Neutrophil (primary cell): ENCODE measurements around the gene PTBP1.
"Not testable (repeated sequence)": the region's sequence is repeated elsewhere in the genome, so short reads cannot be mapped to it uniquely, and the experiment has no call there.

Experiments
- H3K27ac ChIP-seq: fragments of 200-600 bp; sonication (generic); 2 replicates; pipeline ENCODE4 v1.5.1; 2016; ENCODE audit warnings: mild to moderate bottlenecking, moderate library complexity
- H3K27me3 ChIP-seq: fragments of 200-600 bp; sonication (generic); 2 replicates; pipeline ENCODE4 v1.6.0; 2016; ENCODE audit warnings: mild to moderate bottlenecking
- H3K36me3 ChIP-seq: fragments of 200-600 bp; sonication (generic); 2 replicates; pipeline ENCODE4 v1.5.1; 2017
- H3K4me1 ChIP-seq, 2 experiments: fragments of 200-600 bp in 1 of 2; sonication (generic) in 1 of 2; 1 replicate in 1 of 2; 2 replicates in 1 of 2; pipeline versions ENCODE4 v1.5.1 to v1.6.1; 2013 to 2016; ENCODE audit warnings: low read depth in 1 of 2, low read length in 1 of 2, mild to moderate bottlenecking in 1 of 2, moderate library complexity in 1 of 2; ENCODE audit not compliant: control insufficient read depth in 1 of 2, insufficient read depth in 1 of 2
- H3K4me3 ChIP-seq, 2 experiments: fragments of 200-600 bp in 1 of 2; sonication (generic) in 1 of 2; 1 replicate in 1 of 2; 2 replicates in 1 of 2; pipeline ENCODE4 v1.5.1; 2013 to 2016; ENCODE audit warnings: low read depth in 1 of 2, low read length in 1 of 2, mild to moderate bottlenecking in 1 of 2, moderate library complexity in 1 of 2
- H3K9me3 ChIP-seq: fragments of 200-600 bp; sonication (generic); 2 replicates; pipeline ENCODE4 v1.5.1; 2016
- TF ChIP-seq, protein P1 (sequence below): fragments of 200-600 bp; sonication (generic); IDR thresholded peaks from 2 replicates; pipeline ENCODE4 v1.5.1; 2016; ENCODE audit warnings: antibody characterized with exemption

PTBP1 gene

DNA sequence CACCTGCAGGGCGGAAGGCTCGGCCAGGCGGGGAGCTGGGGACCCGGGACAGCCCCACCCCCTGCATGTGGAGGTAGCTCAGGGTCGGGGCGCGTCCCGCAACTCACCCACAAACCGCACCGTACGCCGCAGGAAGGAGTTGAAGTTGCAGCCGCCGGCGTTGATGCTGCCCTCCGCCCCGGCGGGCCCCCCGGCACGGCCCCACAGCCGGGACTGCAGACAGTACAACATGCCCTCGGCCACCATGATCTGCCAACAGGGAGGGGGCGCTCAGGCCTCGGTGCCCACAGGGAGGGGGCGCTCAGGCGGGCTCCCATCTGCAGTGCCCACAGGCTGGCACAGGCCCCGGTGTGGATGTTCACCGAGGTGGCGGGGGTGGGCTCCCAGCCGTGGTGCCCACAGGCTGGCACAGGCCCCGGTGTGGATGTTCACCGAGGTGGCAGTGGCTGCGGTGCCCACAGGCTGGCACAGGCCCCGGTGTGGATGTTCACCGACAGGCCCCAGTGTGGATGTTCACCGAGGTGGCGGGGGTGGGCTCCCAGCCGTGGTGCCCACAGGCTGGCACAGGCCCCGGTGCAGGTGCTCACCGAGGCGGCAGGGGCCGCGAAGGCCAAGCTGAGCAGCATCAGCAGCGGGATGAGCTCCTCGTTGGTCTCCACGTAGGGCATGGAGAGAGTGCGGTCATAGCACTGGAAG lies 18.0 kb downstream of the PTBP1 start:
- Histone ChIP-seq H3K27me3 (no peaks in the 10 kb centered on the region), H3K9me3 (no peaks in the 10 kb centered on the region), H3K27ac (no peak overlapping the region), H3K4me3 (no peak overlapping the region), H3K4me1 (no peaks in the 10 kb centered on the region), H3K36me3 (peaks cover 30% of the 10 kb centered on the region)
- TF ChIP-seq, protein P1, sequence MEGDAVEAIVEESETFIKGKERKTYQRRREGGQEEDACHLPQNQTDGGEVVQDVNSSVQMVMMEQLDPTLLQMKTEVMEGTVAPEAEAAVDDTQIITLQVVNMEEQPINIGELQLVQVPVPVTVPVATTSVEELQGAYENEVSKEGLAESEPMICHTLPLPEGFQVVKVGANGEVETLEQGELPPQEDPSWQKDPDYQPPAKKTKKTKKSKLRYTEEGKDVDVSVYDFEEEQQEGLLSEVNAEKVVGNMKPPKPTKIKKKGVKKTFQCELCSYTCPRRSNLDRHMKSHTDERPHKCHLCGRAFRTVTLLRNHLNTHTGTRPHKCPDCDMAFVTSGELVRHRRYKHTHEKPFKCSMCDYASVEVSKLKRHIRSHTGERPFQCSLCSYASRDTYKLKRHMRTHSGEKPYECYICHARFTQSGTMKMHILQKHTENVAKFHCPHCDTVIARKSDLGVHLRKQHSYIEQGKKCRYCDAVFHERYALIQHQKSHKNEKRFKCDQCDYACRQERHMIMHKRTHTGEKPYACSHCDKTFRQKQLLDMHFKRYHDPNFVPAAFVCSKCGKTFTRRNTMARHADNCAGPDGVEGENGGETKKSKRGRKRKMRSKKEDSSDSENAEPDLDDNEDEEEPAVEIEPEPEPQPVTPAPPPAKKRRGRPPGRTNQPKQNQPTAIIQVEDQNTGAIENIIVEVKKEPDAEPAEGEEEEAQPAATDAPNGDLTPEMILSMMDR: no peak

DNA sequence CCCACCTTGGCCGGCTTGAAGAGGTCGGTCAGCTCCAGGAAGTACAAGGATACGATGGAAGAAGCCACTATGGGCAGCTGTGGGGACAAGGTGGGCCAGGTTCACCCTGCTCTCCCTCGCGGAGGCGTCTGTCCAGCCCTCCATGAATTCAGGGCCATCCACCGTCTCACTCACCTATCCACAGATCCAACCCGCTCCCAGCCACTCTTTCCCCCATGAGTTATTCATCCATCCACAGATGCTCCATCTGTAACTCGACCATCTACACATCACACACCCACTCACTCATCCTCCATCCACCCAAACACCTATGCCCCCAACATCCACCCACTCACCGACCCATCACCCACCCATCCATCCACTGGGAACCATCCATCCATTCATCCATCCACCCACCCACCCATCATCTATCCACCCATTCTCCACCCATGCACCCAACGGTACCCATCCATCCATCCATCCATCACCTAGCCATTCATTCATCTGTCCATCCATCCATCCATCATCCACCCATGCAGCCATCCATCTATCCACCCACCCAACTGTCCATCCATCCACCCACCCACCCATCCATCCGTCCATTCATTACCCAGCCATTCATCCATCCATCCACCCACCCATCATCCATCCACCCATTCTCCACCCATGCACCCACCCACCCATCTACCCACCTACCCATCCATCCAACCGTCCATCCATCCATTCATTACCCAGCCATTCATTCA lies 18.7 kb downstream of the PTBP1 start:
- TF ChIP-seq, protein P1: no peak
- peaks cover 1% of the 10 kb centered on the region for H3K27me3 ChIP-seq
- H3K4me1 ChIP-seq: no peaks in the 10 kb centered on the region
- H3K27ac ChIP-seq: no peak overlapping the region
- H3K4me3 ChIP-seq: no peak overlapping the region
- peaks cover 23% of the 10 kb centered on the region for H3K36me3 ChIP-seq
- no peaks in the 10 kb centered on the region for H3K9me3 ChIP-seq

DNA sequence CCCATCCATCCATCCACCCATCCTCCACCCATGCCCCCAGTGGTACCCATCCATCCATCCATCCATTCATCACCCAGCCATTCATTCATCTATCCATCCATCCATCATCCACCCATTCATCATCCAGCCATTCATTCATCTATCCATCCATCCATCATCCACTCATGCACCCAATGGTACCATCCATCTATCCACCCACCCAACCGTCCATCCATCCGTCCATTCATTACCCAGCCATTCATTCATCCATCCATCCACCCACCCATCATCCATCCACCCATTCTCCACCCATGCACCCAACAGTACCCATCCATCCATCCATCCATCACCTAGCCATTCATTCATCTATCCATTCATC lies 19.2 kb downstream of the PTBP1 start:
- H3K4me3 ChIP-seq: no peak overlapping the region
- H3K36me3 ChIP-seq: peaks cover 18% of the 10 kb centered on the region
- peaks cover 0 to 4% of the 10 kb centered on the region in 2 experiments for H3K4me1 ChIP-seq
- no peak overlapping the region for H3K27ac ChIP-seq
- no peaks in the 10 kb centered on the region for H3K9me3 ChIP-seq
- TF ChIP-seq, protein P1: no peak
- peaks cover 6% of the 10 kb centered on the region for H3K27me3 ChIP-seq

DNA sequence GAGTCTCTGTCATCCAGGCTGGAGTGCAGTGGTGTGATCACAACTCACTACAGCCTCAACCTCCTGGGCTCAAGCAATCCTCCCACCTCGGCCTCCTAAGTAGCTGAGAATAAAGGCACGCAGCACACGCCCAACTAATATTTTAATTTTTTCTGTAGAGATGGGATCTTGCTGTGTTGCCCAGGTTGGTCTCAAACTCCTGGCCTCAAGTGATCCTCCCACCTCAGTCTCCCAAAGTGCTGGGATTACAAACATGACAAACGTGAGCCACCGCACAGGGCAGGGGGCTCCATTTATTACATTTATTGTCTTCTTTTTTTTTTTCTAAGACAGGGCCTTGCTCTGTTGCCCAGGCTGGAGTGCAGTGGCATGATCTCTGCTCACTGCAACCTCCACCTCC lies 23.0 kb downstream of the PTBP1 start:
- Histone ChIP-seq H3K4me1 (peaks cover 23 to 39% of the 10 kb centered on the region in 2 experiments), H3K27me3 (peaks cover 22% of the 10 kb centered on the region)
- H3K27ac ChIP-seq, H3K9me3 ChIP-seq, H3K36me3 ChIP-seq, H3K4me3 ChIP-seq: not testable (repeated sequence)

DNA sequence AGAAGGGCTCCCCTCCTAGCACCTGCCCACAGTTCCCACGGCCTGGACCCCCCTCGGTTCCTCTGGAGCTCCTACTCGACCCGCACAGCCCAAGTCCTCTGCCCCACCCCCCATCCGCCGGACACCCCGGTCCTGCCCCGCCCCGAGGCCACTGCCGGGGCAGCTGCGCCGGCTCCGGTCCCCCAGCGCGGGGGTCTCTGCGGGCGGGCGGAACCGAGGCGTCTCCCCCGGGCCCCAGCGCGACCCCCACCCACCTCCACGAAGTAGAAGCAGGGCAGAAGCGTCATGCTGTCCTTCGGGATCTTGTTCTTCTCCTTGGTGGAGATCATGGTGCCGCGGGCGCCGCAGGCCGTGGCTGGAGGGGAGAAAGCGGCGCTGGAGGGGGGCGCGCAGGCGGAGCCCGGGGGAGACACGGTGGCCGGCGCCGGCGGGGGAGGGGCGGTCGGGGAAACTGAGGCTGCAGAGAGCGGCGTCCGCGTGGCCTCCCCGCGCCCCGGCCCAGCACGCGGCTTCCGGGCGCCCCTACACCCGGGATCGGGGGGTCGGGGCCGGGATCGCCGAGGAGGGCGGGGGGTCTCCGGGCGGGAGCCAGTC lies 24.1 kb downstream of the PTBP1 start:
- peaks cover 27 to 40% of the 10 kb centered on the region in 2 experiments for H3K4me1 ChIP-seq
- peak overlapping the region; percentile 23 to 52 for H3K4me3 ChIP-seq
- no peak overlapping the region for H3K27ac ChIP-seq
- H3K36me3 ChIP-seq: no peaks in the 10 kb centered on the region
- peaks cover 22% of the 10 kb centered on the region for H3K27me3 ChIP-seq
- no peaks in the 10 kb centered on the region for H3K9me3 ChIP-seq
- TF ChIP-seq, protein P1: no peak
